KMS-11 (cell line): Measurements from ENCODE around the gene CR1.
A peak's percentile ranks its signal among the peaks of the same experiment; 100 is the strongest.

ENCODE experiments used
- H2AFZ ChIP-seq: fragments of 200-600 bp; sonication (generic); 2 replicates; pipeline ENCODE4 v1.6.1; 2016; ENCODE audit warnings: antibody characterized with exemption, mixed run types, low read depth
- H3K27ac ChIP-seq: fragments of 200-600 bp; sonication (generic); 2 replicates; pipeline ENCODE4 v1.6.1; 2016; ENCODE audit warnings: mild to moderate bottlenecking, mixed run types
- H3K27me3 ChIP-seq: fragments of 200-600 bp; sonication (generic); 2 replicates; pipeline ENCODE4 v1.6.1; 2017; ENCODE audit warnings: mild to moderate bottlenecking, low read depth, mixed run types, moderate library complexity; ENCODE audit not compliant: insufficient read depth
- H3K36me3 ChIP-seq: fragments of 200-600 bp; sonication (generic); 2 replicates; pipeline ENCODE4 v1.6.1; 2017; ENCODE audit warnings: mild to moderate bottlenecking, mixed run types; ENCODE audit not compliant: insufficient read depth
- H3K4me1 ChIP-seq: fragments of 200-600 bp; sonication (generic); 2 replicates; pipeline ENCODE4 v1.6.1; 2016; ENCODE audit warnings: mild to moderate bottlenecking, low read depth, mixed run types; ENCODE audit not compliant: poor library complexity, severe bottlenecking
- H3K4me2 ChIP-seq: fragments of 200-600 bp; sonication (generic); 2 replicates; pipeline ENCODE4 v1.7.0; 2016; ENCODE audit warnings: mild to moderate bottlenecking, mixed run types
- H3K4me3 ChIP-seq: fragments of 200-600 bp; sonication (generic); IDR thresholded peaks from 2 replicates; pipeline ENCODE4 v1.6.1; 2017; ENCODE audit warnings: low read depth, low read length, mixed read lengths; ENCODE audit not compliant: insufficient read depth
- H3K79me2 ChIP-seq: fragments of 200-600 bp; sonication (generic); 2 replicates; pipeline ENCODE4 v1.6.1; 2016; ENCODE audit warnings: low read depth, mixed run types; ENCODE audit not compliant: insufficient read depth
- H3K9ac ChIP-seq: fragments of 200-600 bp; sonication (generic); 2 replicates; pipeline ENCODE4 v1.6.1; 2016; ENCODE audit warnings: mild to moderate bottlenecking, mixed run types
- H4K20me1 ChIP-seq: fragments of 200-600 bp; sonication (generic); 2 replicates; pipeline ENCODE4 v1.6.1; 2016; ENCODE audit warnings: mild to moderate bottlenecking, mixed run types; ENCODE audit not compliant: insufficient read depth
- TF ChIP-seq, protein P1 (sequence below): fragments of 200-600 bp; sonication (generic); conservative IDR thresholded peaks from 2 replicates; pipeline ENCODE4 v1.6.1; 2017; ENCODE audit warnings: low read depth, mild to moderate bottlenecking, antibody characterized with exemption, low read length, moderate library complexity, mixed read lengths

The CR1 gene

DNA sequence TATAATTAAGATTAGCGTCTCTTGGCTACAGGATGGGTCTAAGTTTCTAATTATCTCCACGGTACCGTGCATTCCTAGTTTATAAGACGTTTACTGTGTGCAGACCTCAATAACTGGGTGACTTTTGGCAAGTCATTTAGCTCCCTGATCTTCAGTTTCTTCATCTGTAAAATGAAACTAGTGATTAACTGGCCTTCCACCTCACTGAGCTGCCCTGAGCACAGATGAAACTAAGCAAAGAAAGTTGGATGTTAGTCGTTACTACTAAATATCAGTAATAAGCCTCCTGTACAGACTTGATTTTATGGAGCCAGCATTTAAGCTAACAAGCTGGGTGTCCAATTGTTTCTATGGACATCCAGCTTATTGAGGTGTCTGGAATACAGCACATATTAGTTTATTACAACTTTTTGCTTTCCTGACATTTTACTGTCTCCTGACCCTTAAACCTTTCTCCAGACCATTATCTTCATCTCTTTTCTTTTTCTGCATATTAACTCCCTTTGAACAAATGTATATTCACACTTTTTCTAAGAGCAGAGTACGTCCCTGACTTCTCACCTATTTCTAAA is 40.7 kb upstream of the CR1 start:
- H3K4me1 ChIP-seq, result peaks cover 19% of the 10 kb centered on the region
- peak overlapping the region; percentile 95 for H3K4me2 ChIP-seq
- peak overlapping the region; percentile 10; the same call in 1 of the 2 replicates for H3K27ac ChIP-seq
- peak overlapping the region; percentile 52 for H3K9ac ChIP-seq
- peak overlapping the region; percentile 67 for H3K4me3 ChIP-seq
- no peaks in the 10 kb centered on the region for H4K20me1 ChIP-seq
- TF ChIP-seq, protein P1, sequence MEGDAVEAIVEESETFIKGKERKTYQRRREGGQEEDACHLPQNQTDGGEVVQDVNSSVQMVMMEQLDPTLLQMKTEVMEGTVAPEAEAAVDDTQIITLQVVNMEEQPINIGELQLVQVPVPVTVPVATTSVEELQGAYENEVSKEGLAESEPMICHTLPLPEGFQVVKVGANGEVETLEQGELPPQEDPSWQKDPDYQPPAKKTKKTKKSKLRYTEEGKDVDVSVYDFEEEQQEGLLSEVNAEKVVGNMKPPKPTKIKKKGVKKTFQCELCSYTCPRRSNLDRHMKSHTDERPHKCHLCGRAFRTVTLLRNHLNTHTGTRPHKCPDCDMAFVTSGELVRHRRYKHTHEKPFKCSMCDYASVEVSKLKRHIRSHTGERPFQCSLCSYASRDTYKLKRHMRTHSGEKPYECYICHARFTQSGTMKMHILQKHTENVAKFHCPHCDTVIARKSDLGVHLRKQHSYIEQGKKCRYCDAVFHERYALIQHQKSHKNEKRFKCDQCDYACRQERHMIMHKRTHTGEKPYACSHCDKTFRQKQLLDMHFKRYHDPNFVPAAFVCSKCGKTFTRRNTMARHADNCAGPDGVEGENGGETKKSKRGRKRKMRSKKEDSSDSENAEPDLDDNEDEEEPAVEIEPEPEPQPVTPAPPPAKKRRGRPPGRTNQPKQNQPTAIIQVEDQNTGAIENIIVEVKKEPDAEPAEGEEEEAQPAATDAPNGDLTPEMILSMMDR, result no peak
- no peaks in the 10 kb centered on the region for H3K27me3 ChIP-seq
- peak overlapping the region; percentile 89 for H2AFZ ChIP-seq
- no peaks in the 10 kb centered on the region for H3K79me2 ChIP-seq
- H3K36me3 ChIP-seq, result no peaks in the 10 kb centered on the region

DNA sequence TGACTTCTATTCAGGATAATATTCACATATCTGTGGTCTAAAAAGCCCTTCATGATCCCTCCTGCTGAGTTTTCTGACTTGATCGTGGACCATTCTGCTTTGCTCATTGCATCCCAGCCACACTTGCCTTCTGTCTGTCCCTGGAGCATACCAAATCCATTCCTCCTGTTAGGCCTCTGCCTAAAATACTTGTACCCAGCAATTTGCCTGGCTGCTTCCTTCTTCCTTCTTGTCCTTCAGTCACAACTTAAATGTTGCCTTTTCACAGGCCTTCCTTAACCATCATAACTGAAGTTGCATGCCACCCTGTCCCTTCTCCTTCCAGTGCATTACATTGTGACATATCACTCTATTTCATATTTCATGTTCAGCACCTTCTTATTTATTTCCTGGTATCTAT is 37.5 kb upstream of the CR1 start:
- Histone ChIP-seq H3K79me2 (no peaks in the 10 kb centered on the region), H3K4me2 (no peak overlapping the region), H3K27ac (no peak overlapping the region), H3K4me3 (no peak overlapping the region), H3K27me3 (no peaks in the 10 kb centered on the region), H3K4me1 (peaks cover 19% of the 10 kb centered on the region), H4K20me1 (no peaks in the 10 kb centered on the region), H3K9ac (no peak overlapping the region), H3K36me3 (no peaks in the 10 kb centered on the region), H2AFZ (no peak overlapping the region)
- TF ChIP-seq, protein P1, result no peak

DNA sequence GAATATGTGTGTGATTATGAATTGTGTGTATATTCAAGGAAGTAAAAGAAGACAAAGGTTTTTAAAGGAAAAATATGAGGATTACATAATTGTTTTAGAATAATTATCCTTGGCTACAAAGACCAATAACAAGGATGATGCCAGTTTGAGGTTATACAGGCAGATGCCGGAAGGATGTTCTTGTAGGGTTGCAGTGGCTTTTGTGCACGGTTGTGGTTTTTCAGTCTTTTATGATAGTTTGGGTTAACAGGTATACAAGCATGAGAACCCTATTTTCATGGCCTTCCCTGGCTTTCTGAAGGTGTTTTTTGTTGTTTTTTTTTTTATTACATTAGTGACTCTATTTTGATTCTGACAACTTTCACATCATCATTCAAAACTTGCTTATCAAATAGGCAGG is 36.9 kb upstream of the CR1 start:
- H2AFZ ChIP-seq, result no peak overlapping the region
- no peaks in the 10 kb centered on the region for H3K36me3 ChIP-seq
- H3K9ac ChIP-seq, result no peak overlapping the region
- H4K20me1 ChIP-seq, result no peaks in the 10 kb centered on the region
- H3K79me2 ChIP-seq, result no peaks in the 10 kb centered on the region
- TF ChIP-seq, protein P1, result no peak
- H3K27ac ChIP-seq, result no peak overlapping the region
- no peaks in the 10 kb centered on the region for H3K27me3 ChIP-seq
- H3K4me1 ChIP-seq, result peaks cover 15% of the 10 kb centered on the region
- H3K4me3 ChIP-seq, result no peak overlapping the region
- H3K4me2 ChIP-seq, result no peak overlapping the region

DNA sequence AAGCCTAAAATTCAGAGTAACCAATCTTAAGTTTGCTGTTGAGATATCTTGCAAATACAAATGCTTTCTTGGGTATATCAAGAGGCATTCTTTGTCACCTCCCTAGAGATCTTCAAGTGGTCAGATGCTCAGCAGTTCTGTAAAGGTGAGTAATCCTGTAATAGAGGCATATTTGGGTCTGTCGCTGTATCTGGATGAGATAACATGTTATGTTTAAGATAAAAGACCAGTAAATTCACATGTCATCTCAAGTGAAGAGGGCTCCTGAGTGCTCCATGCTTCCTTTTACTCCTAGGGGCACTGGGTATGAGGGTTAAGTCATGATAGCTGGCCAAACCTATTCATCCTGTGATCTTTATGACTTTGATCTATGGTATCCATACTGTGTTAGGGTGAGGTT is 34.3 kb upstream of the CR1 start:
- H3K4me2 ChIP-seq, result no peak overlapping the region
- H4K20me1 ChIP-seq, result no peaks in the 10 kb centered on the region
- H2AFZ ChIP-seq, result no peak overlapping the region
- no peaks in the 10 kb centered on the region for H3K79me2 ChIP-seq
- no peaks in the 10 kb centered on the region for H3K36me3 ChIP-seq
- no peaks in the 10 kb centered on the region for H3K4me1 ChIP-seq
- no peak overlapping the region for H3K4me3 ChIP-seq
- no peaks in the 10 kb centered on the region for H3K27me3 ChIP-seq
- H3K9ac ChIP-seq, result no peak overlapping the region
- no peak overlapping the region for H3K27ac ChIP-seq
- TF ChIP-seq, protein P1, result no peak
